ENCODE data around the gene ALPG. TPM values are rescaled to one million over a fixed set of nuclear protein-coding genes. Genes with fewer than 3 reads are reported as not detected.
A peak's percentile ranks its signal among the peaks of the same experiment; 100 is the strongest.
"Not testable (repeated sequence)": the region's sequence is repeated elsewhere in the genome, so short reads cannot be mapped to it uniquely, and the experiment has no call there.

The ALPG gene
- total RNA-seq, 2 donors from 2014 or later, result not detected

GRCh38 chr2:232365621-232366321 lies 40.9 kb upstream of the ALPG start:
- peak; percentile 73 for TF ChIP-seq CTCF (conservative IDR thresholded peaks at IDR 0.05)
- 85 to 94% methylated on average over 7 to 20 of the region's 20 CpGs for WGBS, 2 experiments (ENCODE audit: insufficient coverage in 1 of 2, insufficient read length in 1 of 2)
- Histone ChIP-seq H3K27ac (ENCODE audit: low read depth, low read length) (no peak overlapping the region), H3K27me3 (ENCODE audit: control insufficient read depth, insufficient read depth, low read length, poor library complexity, severe bottlenecking) (no peaks in the 10 kb centered on the region), H3K4me1 (ENCODE audit: control insufficient read depth, insufficient read depth, low read length) (no peaks in the 10 kb centered on the region), H3K9me3 (ENCODE audit: control insufficient read depth, low read length) (no peaks in the 10 kb centered on the region), H3K9ac (ENCODE audit: extremely low read depth, low read length, poor library complexity, severe bottlenecking) (no peak overlapping the region), H3K36me3 (ENCODE audit: control insufficient read depth, insufficient read depth, low read length) (no peaks in the 10 kb centered on the region), H3K4me3 (ENCODE audit: low read length) (no peak overlapping the region)
- no peaks in the 10 kb centered on the region for H3K27me3 Mint-ChIP-seq (ENCODE audit: insufficient read depth)
- no peak overlapping the region for H3K4me3 Mint-ChIP-seq
- H3K4me1 Mint-ChIP-seq, result peaks cover 10% of the 10 kb centered on the region
- peak; percentile 90 for DNase-seq
- H3K27ac Mint-ChIP-seq, result no peak overlapping the region
- no peaks in the 10 kb centered on the region for H3K36me3 Mint-ChIP-seq (ENCODE audit: low read depth)
- peaks cover 8% of the 10 kb centered on the region for H3K9me3 Mint-ChIP-seq

GRCh38 chr2:232366461-232366860 lies 40.2 kb upstream of the ALPG start:
- 91% methylated on average over 23 of the region's 23 CpGs; no CpG with 5 or more reads in 1 of the 2 experiments for WGBS, 2 experiments (ENCODE audit: insufficient coverage in 1 of 2, insufficient read length in 1 of 2)
- not testable (repeated sequence) for H3K4me3 ChIP-seq (ENCODE audit: low read length); H3K27me3 ChIP-seq (ENCODE audit: control insufficient read depth, insufficient read depth, low read length, poor library complexity, severe bottlenecking); H3K27ac ChIP-seq (ENCODE audit: low read depth, low read length); H3K4me3 Mint-ChIP-seq; DNase-seq; H3K36me3 ChIP-seq (ENCODE audit: control insufficient read depth, insufficient read depth, low read length); H3K36me3 Mint-ChIP-seq (ENCODE audit: low read depth); H3K27me3 Mint-ChIP-seq (ENCODE audit: insufficient read depth); H3K9me3 Mint-ChIP-seq; H3K9ac ChIP-seq (ENCODE audit: extremely low read depth, low read length, poor library complexity, severe bottlenecking); H3K4me1 Mint-ChIP-seq; H3K27ac Mint-ChIP-seq; H3K4me1 ChIP-seq (ENCODE audit: control insufficient read depth, insufficient read depth, low read length); H3K9me3 ChIP-seq (ENCODE audit: control insufficient read depth, low read length)

- Histone ChIP-seq H3K4me3 (ENCODE audit: low read length) (no peak overlapping the region), H3K4me1 (ENCODE audit: control insufficient read depth, insufficient read depth, low read length) (no peaks in the 10 kb centered on the region), H3K9me3 (ENCODE audit: control insufficient read depth, low read length) (no peaks in the 10 kb centered on the region), H3K9ac (ENCODE audit: extremely low read depth, low read length, poor library complexity, severe bottlenecking) (peak overlapping the region; percentile 13), H3K27ac (ENCODE audit: low read depth, low read length) (no peak overlapping the region), H3K27me3 (ENCODE audit: control insufficient read depth, insufficient read depth, low read length, poor library complexity, severe bottlenecking) (no peaks in the 10 kb centered on the region), H3K36me3 (ENCODE audit: control insufficient read depth, insufficient read depth, low read length) (no peaks in the 10 kb centered on the region)
- H3K36me3 Mint-ChIP-seq (ENCODE audit: low read depth), result no peaks in the 10 kb centered on the region
- peaks cover 3% of the 10 kb centered on the region for H3K9me3 Mint-ChIP-seq
- no peak for TF ChIP-seq CTCF (conservative IDR thresholded peaks at IDR 0.05)
- H3K4me3 Mint-ChIP-seq, result no peak overlapping the region
- peak overlapping the region; percentile 75 for H3K27ac Mint-ChIP-seq
- peaks cover 10% of the 10 kb centered on the region for H3K4me1 Mint-ChIP-seq
- 75 to 89% methylated on average over 3 to 7 of the region's 7 CpGs for WGBS, 2 experiments (ENCODE audit: insufficient coverage in 1 of 2, insufficient read length in 1 of 2)
- no peaks in the 10 kb centered on the region for H3K27me3 Mint-ChIP-seq (ENCODE audit: insufficient read depth)
- no peak for DNase-seq
Observed at GRCh38 chr2:232367016-232367415, 39.6 kb upstream of the ALPG start.
